ENCODE measurements around the gene ENPP6. TPM values are rescaled to one million over a fixed set of nuclear protein-coding genes. Genes with fewer than 3 reads are reported as not detected.

ENPP6 gene
- under 1 TPM in 3 of 4 donors, not detected in 1; 0.07 to 0.56 (median 0.20) TPM for total RNA-seq

DNA sequence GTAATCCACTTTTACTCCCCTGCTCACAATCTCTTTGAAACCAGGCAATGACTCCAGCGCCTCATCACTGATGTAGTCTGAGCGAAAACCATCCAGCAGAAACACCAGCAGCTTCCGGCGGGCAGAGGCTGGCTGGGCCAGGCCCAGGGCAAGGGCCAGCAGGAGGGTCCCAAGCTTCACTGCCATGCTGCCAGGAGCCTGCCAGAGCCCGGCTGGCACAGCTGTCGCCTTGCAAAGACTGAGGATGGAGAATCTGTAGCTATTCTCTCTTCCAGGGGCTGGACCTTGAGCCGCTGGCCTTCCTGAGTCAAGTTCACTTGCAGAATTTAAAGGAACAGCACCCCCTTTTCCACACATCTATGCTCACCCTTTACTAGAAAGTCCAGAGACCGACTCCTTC, at the start of gene ENPP6:
Gene ENPP6 (minus strand): TSS at position 240 of the 400 bp plus-strand sequence. CDS start 54 bp downstream, at position 186.
- H3K4me1 ChIP-seq: no peaks in the 10 kb centered on the region
- no peaks in the 10 kb centered on the region for H3K9me3 ChIP-seq
- TF ChIP-seq, protein P1, sequence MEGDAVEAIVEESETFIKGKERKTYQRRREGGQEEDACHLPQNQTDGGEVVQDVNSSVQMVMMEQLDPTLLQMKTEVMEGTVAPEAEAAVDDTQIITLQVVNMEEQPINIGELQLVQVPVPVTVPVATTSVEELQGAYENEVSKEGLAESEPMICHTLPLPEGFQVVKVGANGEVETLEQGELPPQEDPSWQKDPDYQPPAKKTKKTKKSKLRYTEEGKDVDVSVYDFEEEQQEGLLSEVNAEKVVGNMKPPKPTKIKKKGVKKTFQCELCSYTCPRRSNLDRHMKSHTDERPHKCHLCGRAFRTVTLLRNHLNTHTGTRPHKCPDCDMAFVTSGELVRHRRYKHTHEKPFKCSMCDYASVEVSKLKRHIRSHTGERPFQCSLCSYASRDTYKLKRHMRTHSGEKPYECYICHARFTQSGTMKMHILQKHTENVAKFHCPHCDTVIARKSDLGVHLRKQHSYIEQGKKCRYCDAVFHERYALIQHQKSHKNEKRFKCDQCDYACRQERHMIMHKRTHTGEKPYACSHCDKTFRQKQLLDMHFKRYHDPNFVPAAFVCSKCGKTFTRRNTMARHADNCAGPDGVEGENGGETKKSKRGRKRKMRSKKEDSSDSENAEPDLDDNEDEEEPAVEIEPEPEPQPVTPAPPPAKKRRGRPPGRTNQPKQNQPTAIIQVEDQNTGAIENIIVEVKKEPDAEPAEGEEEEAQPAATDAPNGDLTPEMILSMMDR (IDR thresholded peaks at IDR 0.05 in 4 of 5, conservative IDR thresholded peaks at IDR 0.05 in 1 of 5): no peak
- TF ChIP-seq POLR2A (IDR thresholded peaks at IDR 0.05): no peak
- peaks cover 0 to 14% (median 0%) of the 10 kb centered on the region in 3 donors for H3K27me3 ChIP-seq
- intact Hi-C loops (cut with DNase I; ENCODE audit: low total_unique reads): no loop called here
- no peak for ATAC-seq
- in situ Hi-C loops (cut with MboI; ENCODE audit: low sequenced_read_pairs in 4 of 4): no loop called here
- DNase-seq: no peak
- no peak within 1 kb of the TSS for H3K27ac ChIP-seq
- H3K4me3 ChIP-seq: no peak within 1 kb of the TSS
- H3K36me3 ChIP-seq: no peaks in the 10 kb centered on the region

- no peaks in the 10 kb centered on the region for H3K36me3 ChIP-seq
- TF ChIP-seq, protein P1 (IDR thresholded peaks at IDR 0.05 in 4 of 5, conservative IDR thresholded peaks at IDR 0.05 in 1 of 5): no peak
- no peak for TF ChIP-seq POLR2A (IDR thresholded peaks at IDR 0.05)
- H3K4me3 ChIP-seq: peak overlapping the region in 1 of 4 donors; percentile 59
- no peaks in the 10 kb centered on the region for H3K27me3 ChIP-seq
- intact Hi-C loops (cut with DNase I; ENCODE audit: low total_unique reads) (loop anchor here (5.0 to 10.0 kb wide), 3 partner anchors 135 to 378 kb away; partner anchors contain the start of genes CASP3 and PRIMPOL), in situ Hi-C loops (cut with MboI; ENCODE audit: low sequenced_read_pairs in 4 of 4) (loop anchor here in 3 of 4 donors (5.0 to 10.0 kb wide), 3 partner anchors 265 to 378 kb away; partner anchors contain the start of genes CASP3 (in 1 of the 3) and PRIMPOL (in 1 of the 3))
- no peaks in the 10 kb centered on the region for H3K4me1 ChIP-seq
- DNase-seq (no peak), ATAC-seq (no peak)
- no peaks in the 10 kb centered on the region for H3K9me3 ChIP-seq
- peak overlapping the region in 1 of 4 donors; percentile 80 for H3K27ac ChIP-seq
These were observed 49.5 kb upstream of the ENPP6 start for GRCh38 chr4:184267206-184267608.

DNA sequence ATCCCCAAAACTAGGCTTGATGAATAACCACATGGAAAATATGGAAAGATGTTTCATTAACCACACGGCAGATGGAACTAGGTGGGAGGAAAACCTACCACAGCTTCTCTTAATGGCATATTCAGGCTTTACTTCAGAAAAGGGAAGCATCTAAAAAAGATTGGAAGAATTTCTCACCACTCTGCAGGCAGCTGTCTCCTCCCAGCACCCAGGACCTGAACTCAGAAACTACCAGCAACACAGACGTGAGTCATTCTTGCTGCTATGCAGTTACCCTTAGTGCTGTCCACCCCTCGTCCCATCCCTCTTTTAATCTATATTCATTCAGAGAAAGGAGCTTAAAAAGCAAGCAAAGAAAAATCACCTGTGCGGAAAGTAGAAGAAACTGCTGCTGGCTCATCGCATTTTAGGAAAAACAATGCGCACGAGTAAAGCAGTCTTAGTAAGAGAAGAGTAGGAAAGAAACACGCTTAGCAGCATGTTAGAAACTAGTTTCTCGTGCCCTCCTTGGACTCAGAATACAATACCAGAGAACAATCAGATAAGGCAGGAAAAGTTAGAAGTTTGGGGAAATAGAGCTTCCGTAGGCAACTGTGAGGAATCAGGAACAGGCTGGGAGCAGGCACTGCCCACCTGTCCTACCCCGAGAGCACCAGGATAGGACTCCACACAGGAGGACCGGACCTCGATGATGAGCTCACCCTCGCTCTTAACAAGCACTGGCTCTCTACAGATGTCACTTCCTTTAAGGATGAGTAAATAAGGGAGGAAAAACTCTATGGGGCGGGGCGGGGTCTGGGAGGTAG, 48.1 kb upstream of the ENPP6 start:
- ATAC-seq (no peak), DNase-seq (no peak)
- in situ Hi-C loops (cut with MboI; ENCODE audit: low sequenced_read_pairs in 4 of 4): loop anchor here in 3 of 4 donors (5.0 to 10.0 kb wide), 3 partner anchors 267 to 379 kb away; partner anchors contain the start of genes CASP3 (in 1 of the 3) and PRIMPOL (in 1 of the 3)
- TF ChIP-seq, protein P1 (IDR thresholded peaks at IDR 0.05 in 4 of 5, conservative IDR thresholded peaks at IDR 0.05 in 1 of 5): no peak
- no peak for TF ChIP-seq POLR2A (IDR thresholded peaks at IDR 0.05)
- Histone ChIP-seq H3K36me3 (no peaks in the 10 kb centered on the region), H3K9me3 (no peaks in the 10 kb centered on the region), H3K4me1 (no peaks in the 10 kb centered on the region), H3K27ac (peak overlapping the region in 3 of 4 donors; percentile 26 to 80 (median 53)), H3K27me3 (no peaks in the 10 kb centered on the region), H3K4me3 (peak overlapping the region in 3 of 4 donors; percentile 4 to 32 (median 5))
- intact Hi-C loops (cut with DNase I; ENCODE audit: low total_unique reads): loop anchor here (5.0 to 10.0 kb wide), 3 partner anchors 137 to 379 kb away; partner anchors contain the start of genes CASP3 and PRIMPOL

- Histone ChIP-seq H3K27me3 (no peaks in the 10 kb centered on the region), H3K9me3 (no peaks in the 10 kb centered on the region), H3K4me1 (no peaks in the 10 kb centered on the region), H3K36me3 (no peaks in the 10 kb centered on the region), H3K4me3 (no peak overlapping the region), H3K27ac (no peak overlapping the region)
- in situ Hi-C loops (cut with MboI; ENCODE audit: low sequenced_read_pairs in 4 of 4): loop anchor here in 2 of 4 donors (5.0 to 10.0 kb wide), 3 partner anchors 268 to 381 kb away; partner anchors contain the start of genes CASP3 (in 1 of the 2) and PRIMPOL (in 1 of the 2)
- intact Hi-C loops (cut with DNase I; ENCODE audit: low total_unique reads): loop anchor here (1.0 to 10.0 kb wide), 2 partner anchors 274 to 381 kb away; partner anchors contain the start of genes CASP3 and PRIMPOL
- DNase-seq (peak; percentile 79 to 86), ATAC-seq (peak; percentile 85 to 92)
- no peak for TF ChIP-seq POLR2A (IDR thresholded peaks at IDR 0.05)
- TF ChIP-seq, protein P1 (IDR thresholded peaks at IDR 0.05 in 4 of 5, conservative IDR thresholded peaks at IDR 0.05 in 1 of 5): peak; percentile 81 to 94 (median 90)
These were observed 46.4 kb upstream of the ENPP6 start for GRCh38 chr4:184263910-184264732.
